ENCODE measurements around the gene SIM1.
A peak's percentile ranks its signal among the peaks of the same experiment; 100 is the strongest.

SIM1 gene

GRCh38 chr6:100464903-100465700 is at the start of gene SIM1:
Gene SIM1 (minus strand): TSS chr6:100464921. CDS start chr6:100463468, 1,453 bp downstream.
- DNase-seq (ENCODE audit: low spot score) = peak; percentile 91

GRCh38 chr6:100512203-100512862 is 47.6 kb upstream of the SIM1 start:
- DNase-seq (ENCODE audit: low spot score) = no peak

- DNase-seq (ENCODE audit: low spot score) = no peak
Measured at GRCh38 chr6:100509101-100509500, 44.4 kb upstream of the SIM1 start.

GRCh38 chr6:100506651-100507050 is 41.9 kb upstream of the SIM1 start:
- DNase-seq (ENCODE audit: low spot score) = no peak

- no peak for DNase-seq (ENCODE audit: low spot score)
Measured at GRCh38 chr6:100504786-100505737, 40.3 kb upstream of the SIM1 start.

- no peak for DNase-seq (ENCODE audit: low spot score)
Measured at GRCh38 chr6:100503043-100503705, 38.5 kb upstream of the SIM1 start.

- no peak for DNase-seq (ENCODE audit: low spot score)
Measured at GRCh38 chr6:100493206-100493888, 28.6 kb upstream of the SIM1 start.

GRCh38 chr6:100491952-100492670 is 27.4 kb upstream of the SIM1 start:
- no peak for DNase-seq (ENCODE audit: low spot score)

GRCh38 chr6:100490065-100490464 is 25.3 kb upstream of the SIM1 start:
- DNase-seq (ENCODE audit: low spot score) = no peak

GRCh38 chr6:100488244-100488643 is 23.5 kb upstream of the SIM1 start:
- no peak for DNase-seq (ENCODE audit: low spot score)

GRCh38 chr6:100487638-100488037 is 22.9 kb upstream of the SIM1 start:
- no peak for DNase-seq (ENCODE audit: low spot score)

GRCh38 chr6:100485268-100485667 is 20.5 kb upstream of the SIM1 start:
- DNase-seq (ENCODE audit: low spot score) = no peak

GRCh38 chr6:100484474-100484873 is 19.8 kb upstream of the SIM1 start:
- no peak for DNase-seq (ENCODE audit: low spot score)

- DNase-seq (ENCODE audit: low spot score) = no peak
Measured at GRCh38 chr6:100482698-100483097, 18.0 kb upstream of the SIM1 start.

- no peak for DNase-seq (ENCODE audit: low spot score)
Measured at GRCh38 chr6:100479179-100480035, 14.7 kb upstream of the SIM1 start.

GRCh38 chr6:100475554-100476320 is 11.0 kb upstream of the SIM1 start:
- no peak for DNase-seq (ENCODE audit: low spot score)

- no peak for DNase-seq (ENCODE audit: low spot score)
Measured at GRCh38 chr6:100473182-100473581, 8.5 kb upstream of the SIM1 start.

- no peak for DNase-seq (ENCODE audit: low spot score)
Measured at GRCh38 chr6:100472674-100473073, 8.0 kb upstream of the SIM1 start.
